Lower lobe of right lung (tissue), 2 donors: ENCODE data around the gene ZNRF1. TPM values are rescaled to one million over a fixed set of nuclear protein-coding genes. Genes with fewer than 3 reads are reported as not detected.
A peak's percentile ranks its signal among the peaks of the same experiment; 100 is the strongest.

Experiments
- ATAC-seq, 2 donors: fragments of 200-7000 bp; cut with Tn5 transposase; one replicate each; pipeline ENCODE4 v1.9.1; 2020 to 2022; ENCODE audit warnings: mild to moderate bottlenecking in 2 of 2, moderate library complexity in 2 of 2
- DNase-seq: peaks from one replicate; pipeline ENCODE4 v3.0.0-alpha.2; 2020
- H3K27ac ChIP-seq: fragments of 200-600 bp; one replicate; pipeline ENCODE4 v1.8.0; 2022
- H3K27me3 ChIP-seq: fragments of 200-600 bp; one replicate; pipeline ENCODE4 v1.8.0; 2022; ENCODE audit warnings: low read depth
- H3K36me3 ChIP-seq: fragments of 200-600 bp; one replicate; pipeline ENCODE4 v1.8.0; 2022; ENCODE audit warnings: mild to moderate bottlenecking
- H3K4me1 ChIP-seq: fragments of 200-600 bp; one replicate; pipeline ENCODE4 v1.8.0; 2022
- H3K4me3 ChIP-seq: fragments of 200-600 bp; one replicate; pipeline ENCODE4 v1.8.0; 2022; ENCODE audit warnings: mild to moderate bottlenecking
- H3K9me3 ChIP-seq: fragments of 200-600 bp; one replicate; pipeline ENCODE4 v1.8.0; 2022
- intact Hi-C: fragments of 100-400 bp; cut with DNase I; formaldehyde crosslinking; loops from one replicate; pipeline ENCODE4 v1.11.0; 2022
- total RNA-seq: library from RNA; stranded (reverse); fragmentation: NEBNext Ultra II Directional; extraction: Animal tissue kit (Norgen Biotek cat#: 25700); gene quantifications from one replicate; pipeline ENCODE4 v1.2.1, GENCODE V29; 2021
- TF ChIP-seq, protein P1 (sequence below): fragments of 200-600 bp; IDR thresholded peaks from one replicate; pipeline ENCODE4 v1.8.0; 2022; ENCODE audit warnings: antibody characterized with exemption, mild to moderate bottlenecking
- donor health status: DM: no; HTN: yes; CAD: no; lungs with severe emphysema.

Gene ZNRF1
- total RNA-seq, 1 donor from 2014 or later: 23.5 TPM

- DNase-seq: no peak
- peaks cover 50% of the 10 kb centered on the region for H3K4me1 ChIP-seq
- peak overlapping the region; percentile 66 for H3K4me3 ChIP-seq
- intact Hi-C loops: loop anchor here (5.0 kb wide), 1 partner anchor 118 kb away; the partner anchor contains the start of gene ZNRF1
- H3K27me3 ChIP-seq: no peaks in the 10 kb centered on the region
- H3K9me3 ChIP-seq: no peaks in the 10 kb centered on the region
- no peaks in the 10 kb centered on the region for H3K36me3 ChIP-seq
- H3K27ac ChIP-seq: no peak overlapping the region
- TF ChIP-seq, protein P1, sequence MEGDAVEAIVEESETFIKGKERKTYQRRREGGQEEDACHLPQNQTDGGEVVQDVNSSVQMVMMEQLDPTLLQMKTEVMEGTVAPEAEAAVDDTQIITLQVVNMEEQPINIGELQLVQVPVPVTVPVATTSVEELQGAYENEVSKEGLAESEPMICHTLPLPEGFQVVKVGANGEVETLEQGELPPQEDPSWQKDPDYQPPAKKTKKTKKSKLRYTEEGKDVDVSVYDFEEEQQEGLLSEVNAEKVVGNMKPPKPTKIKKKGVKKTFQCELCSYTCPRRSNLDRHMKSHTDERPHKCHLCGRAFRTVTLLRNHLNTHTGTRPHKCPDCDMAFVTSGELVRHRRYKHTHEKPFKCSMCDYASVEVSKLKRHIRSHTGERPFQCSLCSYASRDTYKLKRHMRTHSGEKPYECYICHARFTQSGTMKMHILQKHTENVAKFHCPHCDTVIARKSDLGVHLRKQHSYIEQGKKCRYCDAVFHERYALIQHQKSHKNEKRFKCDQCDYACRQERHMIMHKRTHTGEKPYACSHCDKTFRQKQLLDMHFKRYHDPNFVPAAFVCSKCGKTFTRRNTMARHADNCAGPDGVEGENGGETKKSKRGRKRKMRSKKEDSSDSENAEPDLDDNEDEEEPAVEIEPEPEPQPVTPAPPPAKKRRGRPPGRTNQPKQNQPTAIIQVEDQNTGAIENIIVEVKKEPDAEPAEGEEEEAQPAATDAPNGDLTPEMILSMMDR: no peak
- no peak for ATAC-seq
Measured at GRCh38 chr16:75114946-75115825, 116.4 kb downstream of the ZNRF1 start.

GRCh38 chr16:75116081-75116910, 117.5 kb downstream of the ZNRF1 start, which contains the start of gene LDHD:
LDHD (minus strand) TSS chr16:75116780; CDS start chr16:75116720, 60 bp downstream.
- ATAC-seq (peak; percentile 97 to 98), DNase-seq (peak; percentile 93)
- H3K27ac ChIP-seq: peak within 1 kb of the TSS; percentile 80
- intact Hi-C loops: no loop called here
- TF ChIP-seq, protein P1: no peak
- H3K4me1 ChIP-seq: peaks cover 39% of the 10 kb centered on the region
- H3K9me3 ChIP-seq: no peaks in the 10 kb centered on the region
- H3K4me3 ChIP-seq: peak within 1 kb of the TSS; percentile 66
- no peaks in the 10 kb centered on the region for H3K27me3 ChIP-seq
- H3K36me3 ChIP-seq: no peaks in the 10 kb centered on the region

GRCh38 chr16:75116911-75117245, 118.1 kb downstream of the ZNRF1 start:
- Histone ChIP-seq H3K36me3 (no peaks in the 10 kb centered on the region), H3K4me3 (peak overlapping the region; percentile 66), H3K27ac (peak overlapping the region; percentile 80), H3K4me1 (peaks cover 33% of the 10 kb centered on the region), H3K27me3 (no peaks in the 10 kb centered on the region), H3K9me3 (peaks cover 6% of the 10 kb centered on the region)
- intact Hi-C loops: no loop called here
- DNase-seq (no peak), ATAC-seq (no peak)
- TF ChIP-seq, protein P1: no peak

DNA sequence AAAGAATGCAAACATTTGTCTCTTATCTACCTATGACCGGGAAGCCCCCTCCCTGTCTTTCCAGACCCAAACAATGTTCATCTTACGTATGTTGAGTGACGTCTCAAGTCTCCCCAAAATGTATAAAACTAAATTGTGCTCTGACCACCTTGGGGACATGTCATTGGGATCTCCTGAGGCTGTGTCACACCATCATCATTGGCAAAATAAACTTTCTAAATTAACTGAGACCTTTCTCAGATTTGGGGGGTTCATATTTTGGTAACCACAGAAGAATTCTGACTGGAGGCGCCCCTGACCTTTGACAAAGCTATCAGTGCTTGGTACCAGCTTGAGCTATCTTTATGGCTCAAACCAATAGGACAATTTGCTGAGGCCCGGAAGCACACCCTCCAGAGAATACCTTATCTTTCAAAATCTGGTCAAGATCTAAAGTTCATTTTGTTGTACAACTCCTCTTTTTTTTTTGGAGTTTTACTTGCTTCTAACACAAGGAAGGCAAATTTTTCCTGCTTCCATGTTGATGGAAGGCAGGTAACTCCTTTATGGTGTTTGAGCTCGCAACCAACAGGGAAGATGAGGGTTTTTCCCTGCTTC, 120.2 kb downstream of the ZNRF1 start:
- DNase-seq: no peak
- H3K36me3 ChIP-seq: no peaks in the 10 kb centered on the region
- TF ChIP-seq, protein P1: no peak
- intact Hi-C loops: no loop called here
- no peak overlapping the region for H3K27ac ChIP-seq
- no peaks in the 10 kb centered on the region for H3K27me3 ChIP-seq
- peaks cover 22% of the 10 kb centered on the region for H3K4me1 ChIP-seq
- H3K9me3 ChIP-seq: peaks cover 10% of the 10 kb centered on the region
- no peak for ATAC-seq
- no peak overlapping the region for H3K4me3 ChIP-seq

DNA sequence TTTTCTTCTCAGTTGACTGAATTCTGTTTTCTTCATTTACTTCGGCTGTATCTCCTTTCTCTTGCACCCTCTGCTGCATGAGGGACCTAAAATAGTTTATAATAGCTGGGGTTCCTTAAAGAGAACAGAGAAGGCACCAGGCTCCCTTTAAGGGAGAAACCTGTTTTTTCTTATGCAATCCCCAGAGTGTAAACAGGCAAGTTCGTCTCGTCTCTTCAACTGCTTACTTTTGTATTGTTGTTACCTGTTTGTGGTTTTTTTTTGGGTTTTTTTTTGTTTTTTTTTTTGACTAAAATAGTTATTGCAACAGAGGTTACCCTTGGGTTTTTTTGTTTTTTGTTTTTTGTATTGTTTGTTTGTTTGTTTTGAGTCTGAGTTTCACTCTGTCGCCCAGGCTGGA, 121.4 kb downstream of the ZNRF1 start:
- intact Hi-C loops: no loop called here
- ATAC-seq (no peak), DNase-seq (no peak)
- no peak overlapping the region for H3K27ac ChIP-seq
- no peaks in the 10 kb centered on the region for H3K36me3 ChIP-seq
- no peak overlapping the region for H3K4me3 ChIP-seq
- H3K4me1 ChIP-seq: peaks cover 21% of the 10 kb centered on the region
- H3K9me3 ChIP-seq: peaks cover 10% of the 10 kb centered on the region
- TF ChIP-seq, protein P1: no peak
- H3K27me3 ChIP-seq: no peaks in the 10 kb centered on the region
